ENCODE results near the gene ZNF383.
A peak's percentile ranks its signal among the peaks of the same experiment; 100 is the strongest.

Gene ZNF383

GRCh38 chr19:37217775-37218591 is at the start of gene ZNF383 (continued):
- TF ChIP-seq ZNF621 (tag by site-specific recombination; IDR thresholded peaks at IDR 0.05) (no peak), ZNF354C (tag by site-specific recombination; IDR thresholded peaks at IDR 0.05; ENCODE audit: borderline replicate concordance, low read depth) (no peak), ZNF768 (tag by site-specific recombination; IDR thresholded peaks at IDR 0.05) (no peak; the same call in 1 of the 2 replicates), SP7 (tag by site-specific recombination; IDR thresholded peaks at IDR 0.05) (peak; percentile 92), ZBTB21 (tag by site-specific recombination; IDR thresholded peaks at IDR 0.05) (peak; percentile 85), ZNF76 (tag by site-specific recombination; IDR thresholded peaks at IDR 0.05; ENCODE audit: borderline replicate concordance, low read depth) (peak; percentile 99), OSR2 (tag by site-specific recombination; IDR thresholded peaks at IDR 0.05) (no peak), IKZF3 (tag by site-specific recombination; IDR thresholded peaks at IDR 0.05) (no peak; the same call in 1 of the 2 replicates), ZBTB10 (tag by site-specific recombination; IDR thresholded peaks at IDR 0.05) (peak; percentile 55; the same call in 1 of the 2 replicates), ZNF518A (tag by site-specific recombination; conservative IDR thresholded peaks at IDR 0.05; ENCODE audit: low read depth) (peak; percentile 63), ZNF600 (tag by site-specific recombination; IDR thresholded peaks at IDR 0.05) (peak; percentile 100), ZNF677 (tag by site-specific recombination; IDR thresholded peaks at IDR 0.05) (no peak), ZNF16 (tag by site-specific recombination; IDR thresholded peaks at IDR 0.05; ENCODE audit: low read depth) (no peak; the same call in 1 of the 2 replicates), ZNF785 (tag by site-specific recombination; IDR thresholded peaks at IDR 0.05) (peak; percentile 87), SCRT1 (tag by site-specific recombination; IDR thresholded peaks at IDR 0.05; ENCODE audit: borderline replicate concordance) (no peak), ZSCAN16 (tag by site-specific recombination; IDR thresholded peaks at IDR 0.05) (peak; percentile 83; the same call in 1 of the 2 replicates), KLF8 (tag by site-specific recombination; IDR thresholded peaks at IDR 0.05) (peak; percentile 93), ZNF548 (tag by site-specific recombination; IDR thresholded peaks at IDR 0.05) (peak; percentile 74; the same call in 1 of the 2 replicates), ZNF140 (tag by site-specific recombination; IDR thresholded peaks at IDR 0.05) (no peak), ZNF148 (tag by site-specific recombination; IDR thresholded peaks at IDR 0.05; ENCODE audit: borderline replicate concordance) (no peak), ZNF175 (tag by site-specific recombination; IDR thresholded peaks at IDR 0.05) (no peak), MYNN (tag by site-specific recombination; IDR thresholded peaks at IDR 0.05; ENCODE audit: borderline replicate concordance) (no peak; the same call in 1 of the 2 replicates), ZBTB17 (tag by site-specific recombination; IDR thresholded peaks at IDR 0.05) (peak; percentile 100)
- TF ChIP-seq, protein P1, sequence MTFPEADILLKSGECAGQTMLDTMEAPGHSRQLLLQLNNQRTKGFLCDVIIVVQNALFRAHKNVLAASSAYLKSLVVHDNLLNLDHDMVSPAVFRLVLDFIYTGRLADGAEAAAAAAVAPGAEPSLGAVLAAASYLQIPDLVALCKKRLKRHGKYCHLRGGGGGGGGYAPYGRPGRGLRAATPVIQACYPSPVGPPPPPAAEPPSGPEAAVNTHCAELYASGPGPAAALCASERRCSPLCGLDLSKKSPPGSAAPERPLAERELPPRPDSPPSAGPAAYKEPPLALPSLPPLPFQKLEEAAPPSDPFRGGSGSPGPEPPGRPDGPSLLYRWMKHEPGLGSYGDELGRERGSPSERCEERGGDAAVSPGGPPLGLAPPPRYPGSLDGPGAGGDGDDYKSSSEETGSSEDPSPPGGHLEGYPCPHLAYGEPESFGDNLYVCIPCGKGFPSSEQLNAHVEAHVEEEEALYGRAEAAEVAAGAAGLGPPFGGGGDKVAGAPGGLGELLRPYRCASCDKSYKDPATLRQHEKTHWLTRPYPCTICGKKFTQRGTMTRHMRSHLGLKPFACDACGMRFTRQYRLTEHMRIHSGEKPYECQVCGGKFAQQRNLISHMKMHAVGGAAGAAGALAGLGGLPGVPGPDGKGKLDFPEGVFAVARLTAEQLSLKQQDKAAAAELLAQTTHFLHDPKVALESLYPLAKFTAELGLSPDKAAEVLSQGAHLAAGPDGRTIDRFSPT (tag by site-specific recombination; IDR thresholded peaks at IDR 0.05): no peak; the same call in 1 of the 2 replicates
- TF ChIP-seq, protein P2, sequence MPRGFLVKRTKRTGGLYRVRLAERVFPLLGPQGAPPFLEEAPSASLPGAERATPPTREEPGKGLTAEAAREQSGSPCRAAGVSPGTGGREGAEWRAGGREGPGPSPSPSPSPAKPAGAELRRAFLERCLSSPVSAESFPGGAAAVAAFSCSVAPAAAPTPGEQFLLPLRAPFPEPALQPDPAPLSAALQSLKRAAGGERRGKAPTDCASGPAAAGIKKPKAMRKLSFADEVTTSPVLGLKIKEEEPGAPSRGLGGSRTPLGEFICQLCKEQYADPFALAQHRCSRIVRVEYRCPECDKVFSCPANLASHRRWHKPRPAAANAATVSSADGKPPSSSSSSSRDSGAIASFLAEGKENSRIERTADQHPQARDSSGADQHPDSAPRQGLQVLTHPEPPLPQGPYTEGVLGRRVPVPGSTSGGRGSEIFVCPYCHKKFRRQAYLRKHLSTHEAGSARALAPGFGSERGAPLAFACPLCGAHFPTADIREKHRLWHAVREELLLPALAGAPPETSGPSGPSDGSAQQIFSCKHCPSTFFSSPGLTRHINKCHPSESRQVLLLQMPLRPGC (tag by site-specific recombination; IDR thresholded peaks at IDR 0.05): peak; percentile 89
